Measurements from ENCODE around the gene PELI2.

PELI2 gene

GRCh38 chr14:56342494-56342942 lies 224.3 kb downstream of the PELI2 start:
- DNase-seq (ENCODE audit: low read depth, low spot score), result peak; percentile 62

DNA sequence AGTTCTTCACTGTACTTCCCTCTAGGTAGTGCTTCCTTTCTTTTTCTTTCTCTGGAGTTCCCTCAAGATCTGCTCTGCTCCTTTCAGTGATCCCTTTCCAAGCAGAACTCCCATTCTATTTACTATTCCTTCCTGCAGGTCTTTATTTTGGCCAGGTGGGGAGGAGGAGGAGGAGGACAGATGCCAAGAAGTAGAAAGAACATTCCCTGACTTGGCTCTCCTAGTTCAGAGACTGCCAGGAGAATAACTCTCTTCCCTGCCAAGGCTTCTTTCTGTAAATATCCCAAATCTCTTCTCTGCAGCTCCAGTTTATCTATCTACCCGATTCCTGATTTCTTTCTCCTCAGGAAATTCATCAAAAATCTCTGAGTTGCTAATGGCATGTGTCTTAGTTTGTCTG lies 231.7 kb downstream of the PELI2 start:
- no peak for DNase-seq (ENCODE audit: low read depth, low spot score)
